Dermis microvascular lymphatic vessel endothelial cell (primary cell): ENCODE measurements around the gene GLDC. TPM values are rescaled to one million over a fixed set of nuclear protein-coding genes. Genes with fewer than 3 reads are reported as not detected.
A peak's percentile ranks its signal among the peaks of the same experiment; 100 is the strongest.

Source experiments
- DNase-seq, 2 donors: peaks; one replicate each; pipeline versions ENCODE4 v3.0.0 to v3.0.0-alpha.2; 2010; ENCODE audit warnings: low read depth in 2 of 2
- total RNA-seq: library from RNA; depleted of rRNA; stranded (reverse); fragments of >200 nt; gene quantifications from 2 replicates; pipeline ENCODE4 v1.2.1, GENCODE V29; 2014

GLDC gene
- total RNA-seq, 1 donor from 2014 or later = 11.8 TPM

GRCh38 chr9:6620796-6621195 lies 24.7 kb downstream of the GLDC start:
- no peak for DNase-seq

- DNase-seq = no peak
Measured at GRCh38 chr9:6620353-6620752, 25.2 kb downstream of the GLDC start.

DNA sequence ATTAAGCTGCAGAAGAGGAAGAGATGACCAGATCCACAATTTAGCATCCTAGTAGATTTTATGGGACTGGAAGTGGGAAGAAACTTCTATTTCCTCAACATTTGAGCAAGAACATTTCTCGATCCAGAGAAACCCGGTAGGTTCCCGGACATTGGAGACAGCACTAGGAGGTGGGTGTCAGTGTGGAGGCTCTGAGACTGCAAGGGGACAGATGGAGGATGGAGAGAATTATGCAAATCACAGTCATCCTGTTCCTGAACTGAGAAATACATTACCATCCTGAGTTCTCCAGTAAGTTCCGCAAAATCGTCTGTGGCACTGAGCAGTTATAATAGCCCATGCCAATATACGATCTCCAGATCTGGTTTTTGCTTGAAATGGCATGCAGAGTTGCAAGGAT lies 25.6 kb downstream of the GLDC start:
- no peak for DNase-seq

GRCh38 chr9:6616951-6617602 lies 28.5 kb downstream of the GLDC start:
- no peak for DNase-seq

DNA sequence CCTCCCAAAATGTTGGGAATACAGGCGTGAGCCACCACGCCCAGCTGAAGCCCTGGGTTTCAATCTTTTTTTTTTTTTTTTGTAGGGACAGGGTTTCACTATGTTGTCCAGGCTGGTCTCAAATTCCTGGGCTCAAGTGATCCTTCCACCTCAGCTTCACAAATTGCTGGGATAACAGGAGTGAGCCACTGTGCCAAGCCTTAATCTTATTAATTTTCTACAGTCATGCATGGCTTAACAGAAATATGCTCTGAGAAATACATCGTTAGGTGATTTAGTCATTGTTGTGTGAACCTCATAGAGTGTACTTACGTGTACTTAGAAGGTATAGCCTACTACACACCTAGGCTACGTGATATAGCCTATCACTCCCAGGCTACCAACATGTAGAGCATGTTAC lies 31.0 kb downstream of the GLDC start:
- no peak for DNase-seq

GRCh38 chr9:6611865-6612264 lies 33.7 kb downstream of the GLDC start:
- no peak for DNase-seq

- DNase-seq = no peak
Measured at GRCh38 chr9:6610073-6610472, 35.5 kb downstream of the GLDC start.

DNA sequence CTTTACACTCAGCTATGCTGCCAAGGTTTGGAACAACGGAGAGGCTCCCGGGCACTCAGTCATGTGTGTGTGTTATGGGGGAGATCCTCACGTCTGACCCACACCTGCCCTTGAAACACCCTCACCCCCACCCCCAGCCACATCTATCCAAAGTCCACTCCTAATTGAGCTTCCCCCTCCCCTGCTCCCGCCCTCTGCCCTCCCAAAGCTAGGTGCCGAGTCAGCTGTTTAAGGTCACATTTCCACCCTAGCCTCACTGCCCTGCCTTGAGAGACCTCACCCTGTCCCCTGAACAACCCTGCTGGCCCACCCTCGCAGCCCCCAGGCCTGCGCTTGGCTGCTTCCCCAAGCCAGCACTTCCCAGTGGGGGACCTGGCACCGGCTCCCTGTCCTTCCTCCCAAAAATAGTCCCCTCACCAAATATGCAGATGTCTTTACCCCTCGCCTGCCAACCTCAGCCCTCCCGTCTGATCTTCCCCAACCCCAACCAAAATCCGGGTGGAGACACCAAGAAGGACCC lies 36.0 kb downstream of the GLDC start:
- DNase-seq = no peak

DNA sequence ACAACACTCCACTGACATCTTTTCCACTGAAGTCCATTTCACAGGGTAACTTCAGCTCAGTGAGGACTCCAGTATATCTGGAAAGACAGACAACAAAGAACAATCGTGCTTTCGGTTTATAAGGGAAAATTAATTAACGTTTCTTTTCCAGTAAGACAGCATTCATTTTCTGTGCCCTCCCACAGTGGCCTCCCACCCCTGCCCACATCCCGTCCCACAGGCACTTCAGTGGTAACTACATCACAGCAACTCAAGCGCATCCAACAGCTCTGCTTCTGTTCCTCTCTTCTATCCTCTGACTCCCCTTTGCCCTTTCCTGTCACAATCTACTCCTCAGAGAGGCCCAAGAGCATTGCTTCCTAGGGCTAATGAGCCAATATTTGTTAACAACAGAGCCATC lies 40.3 kb downstream of the GLDC start:
- DNase-seq = no peak

DNA sequence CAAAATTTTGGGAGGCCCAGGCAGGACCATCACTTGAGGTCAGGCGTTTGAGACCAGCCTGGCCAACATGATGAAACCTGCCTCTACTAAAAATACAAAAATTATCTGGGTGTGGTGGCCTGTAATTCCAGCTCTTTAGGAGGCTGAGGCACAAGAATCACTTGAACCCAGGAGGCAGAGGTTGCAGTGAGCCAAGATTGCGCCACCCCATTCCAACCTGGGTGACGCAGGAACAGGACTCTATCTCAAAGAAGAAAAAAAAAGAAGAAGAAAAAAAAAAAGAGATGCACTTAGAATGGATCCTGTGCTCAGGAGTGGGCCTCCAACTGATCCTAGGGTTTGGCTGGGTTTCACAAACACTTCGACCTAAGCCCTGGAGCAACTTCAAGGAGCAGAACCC lies 45.1 kb downstream of the GLDC start:
- DNase-seq = no peak

GRCh38 chr9:6600006-6600405 lies 45.5 kb downstream of the GLDC start:
- no peak for DNase-seq

- no peak for DNase-seq
Measured at GRCh38 chr9:6598249-6598725, 47.2 kb downstream of the GLDC start.

DNA sequence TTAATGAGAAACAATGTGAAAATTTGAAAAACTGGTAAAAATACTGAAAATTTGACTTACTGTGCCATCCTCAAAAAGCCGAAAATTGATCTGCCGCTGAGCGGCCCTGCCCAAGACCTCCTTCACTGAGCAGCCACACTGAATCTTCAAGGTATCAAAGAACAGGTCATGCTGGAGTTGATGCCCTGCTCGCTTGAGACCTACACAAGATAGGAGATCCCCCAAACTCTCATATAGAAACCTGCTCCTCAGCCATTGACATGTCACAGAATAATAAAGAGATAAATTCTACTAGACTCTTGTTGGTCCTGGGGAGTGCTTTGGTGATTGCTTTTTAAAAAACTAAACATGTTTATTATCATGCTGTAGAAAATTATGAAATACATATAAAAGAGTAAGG lies 52.7 kb downstream of the GLDC start:
- DNase-seq = no peak

DNA sequence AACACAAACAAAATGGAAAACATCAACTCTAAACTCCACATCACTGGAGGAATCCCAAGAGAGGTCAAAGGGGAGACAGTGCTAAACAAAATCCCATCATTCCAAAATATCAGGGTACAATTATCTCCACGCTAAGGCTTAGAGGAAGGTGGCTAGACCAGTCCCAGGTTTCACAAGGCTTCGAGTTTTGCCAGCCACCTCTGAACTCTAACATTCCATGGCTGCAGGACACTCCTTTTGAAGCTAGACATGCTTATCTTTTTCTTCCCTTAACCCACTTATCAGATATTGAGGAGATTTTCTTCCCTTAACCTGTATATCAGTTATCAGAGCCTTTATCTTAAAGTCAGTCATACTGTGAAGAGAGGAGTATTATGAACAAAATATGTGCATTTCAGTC lies 53.3 kb downstream of the GLDC start:
- DNase-seq = no peak

GRCh38 chr9:6590772-6591384 lies 54.7 kb downstream of the GLDC start:
- no peak for DNase-seq

DNA sequence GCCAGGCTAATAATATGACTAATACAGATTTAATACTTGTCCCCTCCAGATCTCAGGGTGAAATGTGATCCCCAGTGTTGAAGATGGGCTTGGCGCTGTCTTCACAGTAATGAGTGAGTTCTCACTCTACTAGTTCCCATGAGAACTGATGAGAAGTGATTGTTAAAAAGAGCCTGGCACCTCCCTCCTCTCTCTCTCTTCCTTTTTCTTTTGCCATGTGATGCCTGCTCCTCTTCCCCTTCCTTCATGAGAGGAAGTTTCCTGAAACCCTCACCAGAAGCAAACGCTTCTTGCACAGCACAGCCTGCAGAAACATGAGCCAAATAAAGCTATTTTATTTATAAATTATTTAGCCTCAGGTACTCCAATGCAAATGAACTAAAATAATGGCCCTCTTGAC lies 55.2 kb downstream of the GLDC start:
- no peak for DNase-seq

GRCh38 chr9:6584881-6585597 lies 60.5 kb downstream of the GLDC start:
- DNase-seq = peak in 1 of 2 donors; percentile 41

DNA sequence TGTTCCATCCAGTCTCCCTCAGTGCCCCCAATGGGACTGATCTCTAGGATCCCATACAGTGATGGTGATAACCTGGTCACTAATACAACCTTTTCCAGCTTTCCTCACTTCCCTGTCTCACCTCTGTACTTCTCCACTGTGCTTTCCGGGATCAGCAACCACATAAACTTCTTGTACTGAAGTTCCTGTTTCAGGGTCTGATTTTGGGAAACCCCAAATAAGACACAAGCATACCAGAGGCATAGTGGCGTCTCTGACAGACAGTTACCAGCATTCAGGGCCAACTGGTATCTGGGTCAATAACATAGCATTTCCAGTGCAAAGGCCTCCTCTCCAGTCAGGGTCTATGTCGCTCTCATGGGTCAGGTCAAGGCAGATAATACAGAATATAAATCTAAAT lies 64.3 kb downstream of the GLDC start:
- no peak for DNase-seq

GRCh38 chr9:6579613-6580012 lies 65.9 kb downstream of the GLDC start:
- no peak for DNase-seq

DNA sequence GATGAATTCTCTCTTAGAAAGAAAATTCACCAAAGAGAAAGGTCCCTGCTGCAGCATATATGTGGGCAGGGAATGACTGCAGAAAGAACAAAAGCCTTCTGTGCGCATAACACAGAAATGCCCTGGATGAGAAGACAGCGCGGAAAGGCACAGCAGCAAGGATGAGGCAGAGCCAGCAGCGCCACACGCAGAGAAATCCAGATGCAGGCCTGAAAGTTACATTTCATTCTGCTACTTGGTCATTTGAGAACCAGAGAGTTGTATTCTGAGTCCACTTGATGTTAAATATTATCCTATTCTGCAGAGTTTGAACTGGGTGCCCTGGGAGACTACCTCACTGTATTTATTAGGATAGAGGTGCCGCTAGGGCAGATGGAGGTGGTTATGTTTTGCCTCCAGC lies 68.5 kb downstream of the GLDC start:
- DNase-seq = no peak

DNA sequence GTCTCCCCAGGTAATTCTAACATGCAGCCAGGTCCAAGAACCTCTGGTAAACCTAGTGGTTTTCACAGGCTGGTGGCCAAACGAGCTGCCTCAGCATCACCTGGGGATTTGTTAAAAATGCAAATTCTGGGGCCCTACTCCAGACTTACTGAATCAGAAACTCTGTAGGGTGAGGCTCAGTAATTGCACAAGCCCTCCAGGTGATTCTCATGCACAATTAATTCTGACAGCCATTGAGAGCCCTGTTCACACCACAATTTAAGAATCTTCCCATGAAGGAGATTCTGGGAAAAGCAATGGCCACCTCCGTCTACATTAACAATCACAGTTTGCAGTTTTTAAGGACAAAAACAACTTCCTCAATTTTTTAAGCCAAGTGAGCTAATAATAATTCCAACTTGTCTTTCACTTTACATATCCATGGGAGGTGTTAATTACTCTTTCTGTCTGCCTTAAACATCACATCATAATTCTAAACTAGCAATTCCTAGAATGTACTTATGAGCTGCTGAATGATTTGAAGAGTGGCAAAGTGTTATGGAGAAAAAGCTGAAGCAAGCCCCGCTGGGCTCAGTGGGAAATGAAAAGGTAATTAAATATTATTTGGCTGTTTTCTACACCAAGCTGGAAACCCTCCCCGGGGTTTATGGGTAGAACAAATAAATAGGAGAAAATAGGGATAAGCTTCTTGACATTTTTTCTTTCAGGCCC lies 70.0 kb downstream of the GLDC start:
- no peak for DNase-seq

DNA sequence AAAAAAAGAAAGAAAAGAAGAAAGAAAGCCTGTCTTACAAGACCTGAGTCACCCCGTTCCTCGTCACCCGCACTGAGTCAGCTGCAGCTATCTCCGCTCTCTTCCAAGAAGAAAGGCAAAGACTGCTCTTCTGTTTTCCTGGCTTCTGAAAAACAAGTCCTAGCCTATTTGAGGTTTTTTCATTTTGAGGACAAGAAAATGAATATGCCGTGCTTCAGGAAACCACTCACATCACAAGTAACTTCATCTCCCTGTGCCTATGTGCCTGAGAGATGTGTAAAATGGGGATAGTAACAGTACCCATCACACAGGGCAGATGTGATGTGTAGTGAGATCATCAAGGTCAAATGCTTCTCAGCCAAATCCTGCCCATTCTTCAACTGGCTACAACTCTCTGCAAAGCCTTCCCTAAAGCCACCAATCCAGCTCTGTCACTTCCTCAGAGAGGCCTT lies 78.4 kb downstream of the GLDC start:
- DNase-seq = peak in 1 of 2 donors; percentile 93
